Gastrocnemius medialis (tissue), 4 donors: ENCODE data around the gene SEMA3A. TPM values are rescaled to one million over a fixed set of nuclear protein-coding genes. Genes with fewer than 3 reads are reported as not detected.

Source experiments
- ATAC-seq, 2 donors: fragments of 150-250 bp; one replicate each; pipeline ENCODE4 v1.9.1; 2016
- DNase-seq, 2 donors: peaks; one replicate each; pipeline ENCODE4 v3.0.0-alpha.2; 2019
- H3K27ac ChIP-seq, 4 donors: fragments of 200-600 bp; sonication (generic); 1 replicate in 1 of 4; 2 replicates in 3 of 4; pipeline ENCODE4 v1.5.1; 2016 to 2018; ENCODE audit warnings: mild to moderate bottlenecking in 2 of 4, moderate library complexity in 1 of 4
- H3K27me3 ChIP-seq, 3 donors: fragments of 200-600 bp; sonication (generic) in 2 of 3; 1 replicate in 1 of 3; 2 replicates in 2 of 3; pipeline versions ENCODE4 v1.5.1 to v1.6.0; 2016 to 2019; ENCODE audit warnings: mild to moderate bottlenecking in 1 of 3, moderate library complexity in 1 of 3
- H3K36me3 ChIP-seq, 2 donors: fragments of 200-600 bp; sonication (generic) in 1 of 2; one replicate each; pipeline ENCODE4 v1.5.1; 2017 to 2018
- H3K4me1 ChIP-seq, 2 donors: fragments of 200-600 bp; sonication (generic) in 1 of 2; one replicate each; pipeline ENCODE4 v1.5.1; 2016 to 2017; ENCODE audit warnings: mild to moderate bottlenecking in 2 of 2
- H3K4me3 ChIP-seq, 4 donors: fragments of 200-600 bp; sonication (generic) in 3 of 4; 1 replicate in 1 of 4; 2 replicates in 3 of 4; pipeline ENCODE4 v1.5.1; 2016 to 2019; ENCODE audit warnings: mild to moderate bottlenecking in 2 of 4
- H3K9me3 ChIP-seq, 3 donors: fragments of 200-600 bp; sonication (generic) in 2 of 3; 1 replicate in 1 of 3; 2 replicates in 2 of 3; pipeline ENCODE4 v1.5.1; 2016 to 2019
- CTCF ChIP-seq, 5 experiments: fragments of 450-650 bp in 3 of 5; fragments of 200-600 bp in 2 of 5; sonication (generic) in 2 of 5; IDR thresholded peaks in 4 of 5; conservative IDR thresholded peaks in 1 of 5; 1 replicate in 4 of 5; 2 replicates in 1 of 5; pipeline ENCODE4 v1.5.1; 2016 to 2019; ENCODE audit warnings: antibody characterized with exemption in 5 of 5, mild to moderate bottlenecking in 3 of 5, moderate library complexity in 3 of 5
- POLR2A ChIP-seq, 2 donors: fragments of 450-650 bp; IDR thresholded peaks; one replicate each; pipeline ENCODE4 v1.6.1; 2017; ENCODE audit warnings: antibody characterized with exemption in 2 of 2, mild to moderate bottlenecking in 2 of 2, moderate library complexity in 2 of 2
- in situ Hi-C, 4 donors: fragments of 200-750 bp; cut with MboI; loops; one replicate each; pipeline versions ENCODE4 v1.15.0 to v1.8.0; 2017; ENCODE audit warnings: low sequenced_read_pairs in 4 of 4
- intact Hi-C: fragments of 100-400 bp; cut with DNase I; formaldehyde crosslinking; loops from one replicate; pipeline ENCODE4 v1.15.1; 2023; ENCODE audit warnings: low total_unique reads
- total RNA-seq, 4 donors: library from RNA; depleted of rRNA; stranded (reverse); fragments of >200 nt; gene quantifications; one replicate each; pipeline versions ENCODE4 v1.1.0 to v1.2.3, GENCODE V29; 2016

Gene SEMA3A
- total RNA-seq, 4 donors from 2014 or later = 0.07 to 0.29 (median 0.13) TPM

GRCh38 chr7:84149573-84149972 lies 45.0 kb downstream of the SEMA3A start:
- H3K27me3 ChIP-seq = no peaks in the 10 kb centered on the region
- intact Hi-C loops = no loop called here
- H3K4me1 ChIP-seq = no peaks in the 10 kb centered on the region
- no peak for TF ChIP-seq CTCF (IDR thresholded peaks at IDR 0.05 in 4 of 5, conservative IDR thresholded peaks at IDR 0.05 in 1 of 5)
- TF ChIP-seq POLR2A (IDR thresholded peaks at IDR 0.05) = no peak
- in situ Hi-C loops = no loop called here
- ATAC-seq (no peak), DNase-seq (no peak)
- H3K4me3 ChIP-seq = no peak overlapping the region
- H3K36me3 ChIP-seq = no peaks in the 10 kb centered on the region
- H3K27ac ChIP-seq = no peak overlapping the region
- no peaks in the 10 kb centered on the region for H3K9me3 ChIP-seq

- TF ChIP-seq CTCF (IDR thresholded peaks at IDR 0.05 in 4 of 5, conservative IDR thresholded peaks at IDR 0.05 in 1 of 5) (no peak), POLR2A (IDR thresholded peaks at IDR 0.05) (no peak)
- Histone ChIP-seq H3K27ac (no peak overlapping the region), H3K27me3 (no peaks in the 10 kb centered on the region), H3K36me3 (no peaks in the 10 kb centered on the region), H3K4me1 (no peaks in the 10 kb centered on the region), H3K9me3 (no peaks in the 10 kb centered on the region), H3K4me3 (no peak overlapping the region)
- DNase-seq (no peak), ATAC-seq (no peak)
- in situ Hi-C loops = no loop called here
- intact Hi-C loops = no loop called here
These were observed 48.7 kb downstream of the SEMA3A start for GRCh38 chr7:84145892-84146291.

GRCh38 chr7:84144935-84145334 lies 49.7 kb downstream of the SEMA3A start:
- DNase-seq (no peak), ATAC-seq (no peak)
- TF ChIP-seq CTCF (IDR thresholded peaks at IDR 0.05 in 4 of 5, conservative IDR thresholded peaks at IDR 0.05 in 1 of 5) (no peak), POLR2A (IDR thresholded peaks at IDR 0.05) (no peak)
- intact Hi-C loops = no loop called here
- H3K4me3 ChIP-seq = no peak overlapping the region
- H3K4me1 ChIP-seq = no peaks in the 10 kb centered on the region
- no peaks in the 10 kb centered on the region for H3K9me3 ChIP-seq
- no peak overlapping the region for H3K27ac ChIP-seq
- no peaks in the 10 kb centered on the region for H3K36me3 ChIP-seq
- in situ Hi-C loops = no loop called here
- no peaks in the 10 kb centered on the region for H3K27me3 ChIP-seq

GRCh38 chr7:84144480-84144879 lies 50.1 kb downstream of the SEMA3A start:
- H3K4me1 ChIP-seq = no peaks in the 10 kb centered on the region
- no peak overlapping the region for H3K27ac ChIP-seq
- H3K9me3 ChIP-seq = no peaks in the 10 kb centered on the region
- intact Hi-C loops (no loop called here), in situ Hi-C loops (no loop called here)
- no peaks in the 10 kb centered on the region for H3K27me3 ChIP-seq
- TF ChIP-seq POLR2A (IDR thresholded peaks at IDR 0.05) (no peak), CTCF (IDR thresholded peaks at IDR 0.05 in 4 of 5, conservative IDR thresholded peaks at IDR 0.05 in 1 of 5) (no peak)
- ATAC-seq = no peak
- H3K4me3 ChIP-seq = no peak overlapping the region
- H3K36me3 ChIP-seq = no peaks in the 10 kb centered on the region
- DNase-seq = no peak

- no peaks in the 10 kb centered on the region for H3K36me3 ChIP-seq
- no peaks in the 10 kb centered on the region for H3K4me1 ChIP-seq
- H3K27me3 ChIP-seq = no peaks in the 10 kb centered on the region
- TF ChIP-seq POLR2A (IDR thresholded peaks at IDR 0.05) = no peak
- no peak for TF ChIP-seq CTCF (IDR thresholded peaks at IDR 0.05 in 4 of 5, conservative IDR thresholded peaks at IDR 0.05 in 1 of 5)
- DNase-seq (no peak), ATAC-seq (no peak)
- H3K4me3 ChIP-seq = no peak overlapping the region
- no peaks in the 10 kb centered on the region for H3K9me3 ChIP-seq
- intact Hi-C loops (no loop called here), in situ Hi-C loops (no loop called here)
- H3K27ac ChIP-seq = no peak overlapping the region
These were observed 51.9 kb downstream of the SEMA3A start for GRCh38 chr7:84142726-84143125.
